HG02852 (cell line): ENCODE results near the gene DCDC2B.
A peak's percentile ranks its signal among the peaks of the same experiment; 100 is the strongest.

Experiments
- ATAC-seq: cut with Tn5 transposase; IDR thresholded peaks from one replicate; pipeline ENCODE4 v1.9.1; 2021; ENCODE audit warnings: mild to moderate bottlenecking, moderate library complexity; ENCODE audit not compliant: unreplicated experiment

Gene DCDC2B

GRCh38 chr1:32221980-32222755 lies 13.3 kb downstream of the DCDC2B start, which contains the start of the genes EIF3I and TMEM234:
TSS of gene EIF3I (plus strand) at chr1:32222407. CDS start at chr1:32222442, 35 bp downstream.
TSS of gene TMEM234 (minus strand) at chr1:32222353. CDS start at chr1:32222322, 31 bp downstream.
- peak; percentile 92 for ATAC-seq

GRCh38 chr1:32223683-32224082 lies 14.8 kb downstream of the DCDC2B start:
- no peak for ATAC-seq

GRCh38 chr1:32224285-32224684 lies 15.4 kb downstream of the DCDC2B start:
- ATAC-seq: no peak

- ATAC-seq: no peak
Measured at GRCh38 chr1:32228771-32229170, 19.9 kb downstream of the DCDC2B start.

GRCh38 chr1:32231843-32232432 lies 23.0 kb downstream of the DCDC2B start:
- ATAC-seq: no peak

GRCh38 chr1:32232558-32233304 lies 23.8 kb downstream of the DCDC2B start:
- ATAC-seq: no peak

- no peak for ATAC-seq
Measured at GRCh38 chr1:32234792-32235191, 25.9 kb downstream of the DCDC2B start.

- ATAC-seq: no peak
Measured at GRCh38 chr1:32239337-32239736, 30.4 kb downstream of the DCDC2B start.

- ATAC-seq: no peak
Measured at GRCh38 chr1:32239790-32240139, 30.9 kb downstream of the DCDC2B start.

- ATAC-seq: no peak
Measured at GRCh38 chr1:32240140-32240951, 31.5 kb downstream of the DCDC2B start.

- ATAC-seq: no peak
Measured at GRCh38 chr1:32241001-32241763, 32.3 kb downstream of the DCDC2B start.

GRCh38 chr1:32242341-32242851 lies 33.5 kb downstream of the DCDC2B start:
- no peak for ATAC-seq

- no peak for ATAC-seq
Measured at GRCh38 chr1:32246888-32247273, 38.0 kb downstream of the DCDC2B start, which contains the start of gene FAM167B. TSS of gene FAM167B (plus strand) at chr1:32247222. CDS start at chr1:32247422, 200 bp downstream.

GRCh38 chr1:32247452-32247851 lies 38.6 kb downstream of the DCDC2B start:
- ATAC-seq: no peak

- peak; percentile 37 for ATAC-seq
Measured at GRCh38 chr1:32247983-32248889, 39.3 kb downstream of the DCDC2B start.

GRCh38 chr1:32249831-32250525 lies 41.1 kb downstream of the DCDC2B start:
- peak; percentile 57 for ATAC-seq

GRCh38 chr1:32250893-32251716 lies 42.2 kb downstream of the DCDC2B start, which contains the start of gene LCK:
TSS of gene LCK (plus strand) at chr1:32251265. CDS start at chr1:32274330, 23,065 bp downstream.
- no peak for ATAC-seq
